GM20431 (cell line): ENCODE data around the gene NEXN.

Experiments
- in situ Hi-C: fragments of 300-500 bp; cut with MseI, MboI; formaldehyde crosslinking; loops from one replicate; pipeline ENCODE4 v1.15.0; 2020; ENCODE audit warnings: low sequenced_read_pairs; ENCODE audit not compliant: unreplicated experiment

The NEXN gene

DNA sequence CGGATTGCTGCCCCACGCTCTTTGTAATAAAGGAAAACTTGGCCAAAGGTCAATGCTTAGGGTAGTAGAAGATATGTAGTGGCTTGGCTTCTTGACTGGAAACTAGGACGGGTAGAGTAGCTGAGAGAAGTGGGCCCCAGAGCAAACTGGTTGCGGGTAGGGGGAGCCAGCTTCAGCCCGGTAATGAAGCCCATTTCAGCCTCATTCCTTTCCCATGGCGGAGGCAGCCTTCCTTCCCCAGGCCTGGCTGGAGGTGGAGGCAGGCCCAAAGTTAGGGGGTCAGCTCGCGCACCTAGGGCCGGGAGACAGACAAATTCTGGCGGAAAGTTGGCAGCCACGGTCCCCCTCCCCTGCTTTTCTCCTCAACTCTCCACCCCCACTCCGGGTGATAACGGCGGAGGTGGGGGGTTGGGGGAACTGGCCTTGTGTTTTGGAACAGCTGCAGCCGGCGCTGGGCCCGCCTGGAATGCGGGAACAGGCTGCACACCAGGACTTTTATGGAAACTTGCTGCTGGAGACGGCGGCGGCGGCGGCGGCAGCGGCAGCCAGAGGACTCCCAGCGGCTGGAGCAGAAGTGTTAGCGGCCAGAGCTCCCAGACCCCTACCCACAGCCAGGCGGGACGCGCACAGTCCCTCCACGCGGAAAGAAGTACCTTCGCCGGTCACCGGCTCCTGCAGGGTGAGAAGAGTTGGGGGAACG is at the start of gene NEXN:
Gene NEXN, plus strand, starts transcription at position 544 of the 700 bp plus-strand sequence. CDS start 27,483 bp downstream, outside the sequence.
- in situ Hi-C loops, result no loop called here

DNA sequence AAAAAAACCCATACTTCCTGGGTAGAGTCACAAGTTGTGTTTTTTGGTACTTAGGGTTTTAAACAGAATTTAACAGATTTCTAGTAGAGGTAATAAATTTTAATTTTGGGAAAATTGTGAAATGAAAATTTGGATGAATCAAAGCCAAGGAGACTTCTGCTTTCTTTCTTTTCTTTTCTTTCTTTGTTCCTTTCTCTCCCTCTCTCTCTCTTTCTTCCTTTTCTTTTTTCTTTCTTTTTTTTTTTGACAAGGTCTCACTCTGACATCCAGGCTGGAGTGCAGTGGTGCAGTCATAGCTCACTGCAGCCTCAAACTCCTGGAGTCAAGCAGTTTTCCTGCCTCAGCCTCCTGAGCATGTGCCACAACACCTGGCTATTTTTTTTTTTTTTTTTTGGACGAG is 46.9 kb upstream of the NEXN start:
- in situ Hi-C loops, result no loop called here

DNA sequence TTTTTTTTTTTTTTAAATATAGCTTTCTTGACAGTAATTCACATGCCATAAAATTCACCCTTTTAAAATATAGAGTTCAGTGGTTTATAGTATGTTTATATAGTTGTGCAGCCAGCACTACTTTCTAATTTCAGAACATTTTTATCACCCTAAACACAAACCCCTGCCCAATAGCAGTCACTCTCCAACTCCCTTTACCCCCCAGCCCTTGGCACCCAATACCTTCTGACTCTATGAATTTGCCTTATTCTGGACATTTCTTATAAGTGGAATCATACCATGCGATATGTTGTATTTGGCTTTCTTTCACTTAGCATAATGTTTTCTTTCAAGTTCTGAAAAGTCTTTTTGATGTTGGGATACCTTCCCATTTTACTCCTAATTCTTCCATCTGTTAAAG is 42.5 kb upstream of the NEXN start:
- in situ Hi-C loops, result no loop called here

DNA sequence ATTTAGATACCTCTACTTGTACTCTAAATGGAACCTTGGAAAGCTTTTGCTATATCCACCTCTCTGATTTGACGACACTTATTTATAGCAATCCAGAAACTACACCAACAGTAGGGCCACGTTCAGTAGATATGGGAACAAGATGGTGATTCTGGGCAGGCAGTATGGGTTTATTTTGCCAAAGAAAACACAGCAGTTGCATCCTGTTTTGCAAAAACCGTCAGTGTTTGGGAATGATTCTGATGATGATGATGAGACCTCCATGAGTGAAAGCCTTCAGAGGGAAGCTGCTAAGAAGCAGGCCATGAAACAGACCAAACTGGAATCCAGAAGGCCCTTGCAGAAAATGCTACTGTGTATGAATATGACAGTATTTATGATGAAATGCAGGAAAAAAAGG is 41.5 kb upstream of the NEXN start:
- in situ Hi-C loops, result no loop called here

DNA sequence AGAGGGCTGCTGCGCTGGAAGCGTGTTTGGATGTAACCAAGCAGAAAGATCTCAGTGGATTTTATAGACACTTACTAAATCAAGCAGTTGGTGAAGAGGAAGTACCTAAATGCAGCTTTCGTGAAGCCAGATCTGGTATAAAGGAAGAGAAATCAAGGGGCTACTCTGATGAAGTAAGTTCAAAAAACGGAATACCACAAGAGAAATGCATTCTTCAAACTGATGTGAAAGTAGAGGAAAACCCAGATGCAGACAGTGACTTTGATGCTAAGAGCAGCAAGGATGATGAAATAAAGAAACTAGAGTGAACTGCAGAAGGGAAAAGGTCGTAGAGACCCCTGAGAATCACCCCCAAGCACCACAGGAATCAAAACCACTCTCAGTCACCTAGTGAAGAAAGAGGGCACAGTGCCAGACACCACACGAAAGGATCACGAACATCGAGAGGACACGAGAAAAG is 40.8 kb upstream of the NEXN start:
- in situ Hi-C loops, result no loop called here

DNA sequence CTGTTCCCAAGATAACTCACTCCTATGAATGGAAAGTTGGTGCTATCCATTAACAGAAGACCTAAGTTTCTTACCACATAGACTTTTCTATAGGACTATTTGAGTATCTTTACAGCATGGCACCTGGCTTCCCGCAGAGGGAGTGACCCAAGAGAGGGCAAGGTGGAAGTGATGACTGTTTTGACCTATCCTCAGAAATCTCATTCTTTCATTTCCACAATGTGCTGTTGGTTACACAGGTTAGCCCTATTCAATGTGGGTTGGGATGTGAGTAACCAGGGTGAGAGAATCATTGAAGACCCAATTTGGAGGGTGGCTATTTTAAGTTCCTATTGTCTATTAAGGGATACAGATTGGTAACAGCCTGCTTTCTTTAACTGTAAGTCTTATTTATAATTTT is 38.3 kb upstream of the NEXN start:
- in situ Hi-C loops, result no loop called here

DNA sequence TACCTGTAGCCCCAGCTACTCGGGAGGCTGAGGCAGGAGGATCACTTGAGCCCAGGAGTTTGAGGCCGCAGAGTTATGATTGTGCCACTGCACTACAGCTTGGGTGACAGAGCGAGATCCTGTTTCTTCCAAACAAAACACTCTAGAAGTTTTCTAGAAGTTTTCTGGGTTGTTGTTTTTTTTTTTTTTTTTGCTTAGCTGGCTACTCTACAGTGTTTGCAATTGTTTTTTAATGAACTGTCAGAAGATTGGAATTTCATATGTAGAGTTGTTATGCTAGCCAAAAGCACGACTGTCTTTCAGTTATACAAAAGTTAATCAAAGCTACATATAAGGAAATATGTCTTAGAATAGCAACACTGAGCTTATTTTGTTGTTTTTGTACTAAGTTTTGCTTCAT is 30.9 kb upstream of the NEXN start:
- in situ Hi-C loops, result no loop called here

DNA sequence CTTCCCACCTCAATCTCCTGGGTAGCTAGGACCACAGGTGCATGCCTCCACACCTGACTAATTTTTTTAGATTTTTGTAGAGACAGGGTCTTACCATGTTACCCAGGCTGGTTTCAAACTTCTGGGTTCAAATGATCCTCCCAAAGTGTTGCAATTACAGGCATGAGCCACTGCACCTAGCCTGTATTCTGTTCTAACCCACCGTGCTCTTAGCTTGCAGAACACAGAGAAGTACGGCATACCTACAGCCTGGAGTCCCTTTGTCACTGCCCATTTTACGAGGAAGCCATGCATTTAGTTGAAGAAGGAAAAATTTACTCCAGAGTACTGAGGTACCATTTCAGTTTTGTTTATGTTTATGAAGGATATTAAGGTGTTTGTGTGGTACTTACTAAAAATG is 29.7 kb upstream of the NEXN start:
- in situ Hi-C loops, result no loop called here

DNA sequence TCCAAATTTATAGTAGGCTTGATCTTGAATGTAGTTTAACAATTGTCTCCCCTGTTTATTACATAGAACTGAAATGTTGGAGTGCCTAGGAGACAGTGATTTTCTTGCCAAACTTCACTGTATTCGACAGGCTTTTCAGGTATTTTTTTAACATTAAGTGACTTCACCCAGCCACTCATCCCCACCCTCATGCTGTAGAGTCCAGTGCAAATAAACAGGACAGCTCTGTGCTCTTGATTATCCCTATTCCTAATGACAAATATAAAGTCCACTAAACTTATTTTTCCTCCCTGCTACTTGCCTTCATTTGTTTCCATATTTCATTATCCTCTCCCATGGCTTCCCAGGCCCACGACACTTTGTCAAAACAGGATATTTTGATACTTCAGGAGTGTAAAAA is 29.2 kb upstream of the NEXN start:
- in situ Hi-C loops, result no loop called here

DNA sequence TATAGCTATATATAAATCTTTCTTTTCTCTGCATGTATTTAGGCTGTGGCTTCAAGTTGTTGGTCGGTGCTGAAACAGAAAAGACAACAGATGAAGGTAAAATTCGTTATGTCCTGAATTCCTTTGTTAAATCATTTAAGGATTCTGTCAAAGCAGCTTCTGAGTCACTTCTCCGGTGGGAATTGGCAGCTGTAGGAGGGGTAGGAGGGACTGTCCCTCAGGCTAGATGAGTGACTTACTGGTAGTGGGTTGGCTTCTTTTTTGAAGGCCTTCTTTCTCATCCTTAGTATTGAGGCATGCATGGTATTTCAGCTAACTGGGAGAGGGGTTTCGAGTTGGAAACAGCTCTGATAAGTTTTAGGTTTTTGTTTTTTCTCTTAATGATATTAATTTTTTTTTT is 22.1 kb upstream of the NEXN start:
- in situ Hi-C loops, result no loop called here

DNA sequence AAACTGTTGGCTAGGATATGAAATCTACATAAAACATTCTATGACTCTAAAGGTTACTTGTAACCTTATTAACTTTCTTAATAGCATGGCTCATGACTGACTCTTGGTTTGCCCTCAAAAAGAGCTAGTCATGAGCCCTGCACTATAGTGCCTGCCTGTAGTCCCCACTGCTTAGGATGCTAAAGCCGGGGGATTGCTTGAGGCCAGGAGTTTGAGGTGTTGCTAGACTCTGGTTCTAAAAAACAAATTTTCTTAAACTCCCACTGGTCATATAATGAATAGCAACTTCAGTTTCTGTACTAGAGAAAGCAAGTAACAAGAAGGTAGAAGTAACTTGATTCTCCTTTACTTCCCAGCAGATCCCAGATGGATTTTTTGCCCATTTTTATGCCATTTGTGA is 15.8 kb upstream of the NEXN start:
- in situ Hi-C loops, result no loop called here

DNA sequence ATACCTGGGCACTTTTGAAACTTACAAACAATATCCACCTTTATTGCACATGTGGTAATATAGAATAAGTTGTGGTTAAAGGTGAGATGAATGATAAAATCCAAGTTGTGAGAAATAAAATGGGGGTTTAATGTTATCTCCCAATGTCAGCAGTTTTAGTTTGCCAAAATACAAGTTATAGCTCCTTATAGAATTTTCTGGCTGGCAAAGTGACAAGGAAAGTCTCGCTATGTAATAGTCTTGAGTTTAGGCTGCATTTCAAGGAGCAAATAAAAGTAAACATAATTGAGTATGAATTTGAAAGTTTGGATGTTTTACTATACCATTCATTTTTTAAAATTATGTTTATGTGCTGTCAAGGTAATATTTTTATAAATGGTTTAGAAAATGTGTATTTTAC is 15.0 kb upstream of the NEXN start:
- in situ Hi-C loops, result no loop called here

DNA sequence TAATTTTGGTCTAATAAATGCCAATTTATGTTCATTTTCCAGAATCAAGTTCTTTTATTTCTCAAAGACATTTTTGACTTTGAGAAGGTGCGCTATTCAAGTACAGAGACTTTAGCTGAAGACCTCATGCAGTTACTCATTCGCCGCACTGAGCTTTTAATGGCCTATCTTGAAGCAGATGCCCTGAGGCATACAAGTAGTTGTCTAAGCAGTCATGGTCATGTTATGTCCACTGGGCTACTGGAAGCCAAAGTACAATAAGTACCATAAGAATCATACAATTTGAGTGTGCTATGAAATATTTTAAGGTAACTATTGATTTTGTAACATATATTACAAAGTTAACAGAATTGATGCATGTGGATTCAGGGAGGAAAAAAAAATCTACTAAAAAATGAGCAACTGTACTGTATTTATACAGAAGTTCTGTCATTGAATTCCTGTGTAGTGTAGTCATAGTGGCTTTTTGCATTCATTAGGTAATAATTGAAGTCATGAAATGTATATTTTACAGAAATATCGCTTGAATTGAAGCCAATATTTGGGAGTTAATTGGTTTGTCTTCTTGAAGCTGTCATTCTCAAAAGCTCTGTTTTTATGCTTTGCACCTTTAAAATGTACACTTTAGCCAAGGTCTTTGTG is 13.5 kb upstream of the NEXN start:
- in situ Hi-C loops, result no loop called here

DNA sequence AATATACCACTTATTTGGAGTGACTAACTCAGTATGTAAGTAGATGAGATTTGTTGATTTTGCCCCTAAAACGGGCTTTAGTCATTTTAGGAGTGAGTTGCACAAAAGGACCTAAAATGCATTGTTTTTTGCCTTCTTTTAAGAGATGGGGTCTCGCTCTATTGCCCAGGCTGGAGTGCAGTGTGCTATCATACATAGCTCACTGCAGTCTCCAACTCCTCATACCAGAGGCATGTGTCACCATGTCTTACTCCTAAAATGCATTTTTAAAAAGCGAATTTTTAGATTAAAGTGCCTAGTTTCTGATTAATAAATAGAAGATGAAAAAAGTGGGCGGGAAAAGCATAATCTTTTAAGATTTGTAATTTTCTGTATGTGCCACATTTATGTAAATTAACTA is 11.5 kb upstream of the NEXN start:
- in situ Hi-C loops, result no loop called here

DNA sequence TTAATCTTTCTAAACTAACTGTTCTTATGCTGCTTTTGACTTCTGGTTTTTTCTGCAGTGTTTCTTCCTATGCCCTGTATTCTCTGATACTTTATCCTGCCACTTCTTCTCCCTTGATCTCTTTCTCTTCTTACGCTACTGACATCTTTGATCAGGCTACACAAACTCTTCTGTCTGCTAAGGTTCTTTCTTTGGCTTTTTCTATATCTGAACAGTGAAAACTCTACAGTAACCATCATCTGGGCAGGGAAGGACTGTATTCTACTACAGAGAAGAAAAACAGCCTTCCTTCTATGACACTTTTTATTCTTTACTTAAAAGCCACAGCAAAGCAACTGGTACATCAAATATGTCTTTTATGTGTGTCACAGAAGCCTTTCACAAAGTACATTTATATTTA is 7.4 kb upstream of the NEXN start:
- in situ Hi-C loops, result no loop called here

DNA sequence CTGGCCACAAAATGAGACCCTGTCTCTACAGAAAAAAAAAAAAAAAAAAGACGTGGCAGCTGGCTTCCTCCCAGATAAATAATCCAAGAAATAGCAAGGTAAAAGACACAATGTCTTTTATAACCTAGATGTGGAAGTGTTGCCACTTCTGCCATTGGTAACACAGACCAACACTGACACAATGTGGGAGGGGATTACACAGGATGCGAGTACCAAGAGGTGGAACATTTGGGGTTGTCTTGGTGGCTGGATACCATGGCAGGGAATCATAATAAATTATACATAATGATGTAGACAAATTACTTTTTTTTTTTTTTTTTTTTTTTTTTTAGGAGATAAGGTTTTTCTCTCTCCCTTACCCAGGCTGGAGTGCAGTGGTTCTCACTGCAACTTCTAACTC is 6.0 kb upstream of the NEXN start:
- in situ Hi-C loops, result no loop called here

DNA sequence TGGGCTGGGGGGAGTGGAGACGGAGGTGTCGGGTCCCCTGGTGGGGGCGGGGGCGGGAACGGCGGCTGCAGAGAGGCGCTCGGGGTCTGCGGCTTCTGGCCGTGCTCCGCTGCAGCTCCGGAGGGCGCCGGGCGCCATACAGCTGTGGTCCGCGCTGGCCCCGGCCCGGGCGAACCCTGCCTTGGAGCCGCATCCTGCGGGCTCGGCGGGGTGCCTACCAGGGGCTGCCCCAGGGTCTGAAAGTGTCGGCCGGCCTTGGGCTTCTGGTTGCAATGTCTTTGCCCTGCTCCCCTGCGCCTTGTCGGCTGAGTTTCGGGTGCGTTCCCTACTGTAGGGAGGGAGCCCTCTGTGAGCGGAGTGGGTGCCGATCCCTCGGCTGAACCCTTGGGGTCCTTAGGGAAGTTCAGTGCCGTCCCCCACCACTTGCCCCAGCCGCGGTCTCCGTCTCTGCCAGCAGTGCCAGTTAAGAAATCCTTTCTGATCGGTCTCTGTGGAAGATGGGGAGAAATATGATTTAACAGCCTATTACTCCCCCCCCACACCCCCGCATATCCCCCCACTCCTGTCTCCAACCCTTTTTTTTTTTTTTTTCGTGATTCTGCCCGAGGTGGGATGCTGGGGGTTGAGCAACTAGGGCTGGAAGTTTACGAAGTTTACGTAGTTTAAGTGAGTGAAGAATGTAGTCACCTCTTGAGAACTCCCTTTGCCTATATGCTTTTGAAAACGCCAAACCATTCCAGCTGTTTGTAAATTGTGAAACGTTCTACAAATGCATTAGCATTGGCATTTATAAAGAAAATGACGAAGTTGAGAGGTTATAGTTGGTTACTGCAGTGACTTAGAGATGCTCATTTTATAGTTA is 588 bp downstream of the NEXN start:
- in situ Hi-C loops, result no loop called here

DNA sequence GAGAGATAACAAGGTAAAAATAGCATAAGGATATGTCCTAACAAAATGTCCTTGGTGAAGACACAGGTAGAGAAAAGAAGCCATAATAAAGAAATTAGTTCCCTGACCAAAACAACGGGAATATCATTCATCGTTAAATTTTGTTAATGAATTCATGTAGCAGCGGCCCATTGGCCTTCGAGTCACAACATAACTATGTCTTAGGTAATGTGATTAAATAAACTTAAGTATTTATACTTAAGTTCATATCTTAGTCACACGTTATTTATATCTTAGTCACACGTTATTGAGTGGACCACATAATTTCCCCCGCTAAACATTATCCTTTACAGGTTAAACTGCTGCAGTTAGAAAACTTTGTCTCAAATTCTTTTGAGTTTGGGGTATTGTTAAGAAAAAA is 1.2 kb downstream of the NEXN start:
- in situ Hi-C loops, result no loop called here

DNA sequence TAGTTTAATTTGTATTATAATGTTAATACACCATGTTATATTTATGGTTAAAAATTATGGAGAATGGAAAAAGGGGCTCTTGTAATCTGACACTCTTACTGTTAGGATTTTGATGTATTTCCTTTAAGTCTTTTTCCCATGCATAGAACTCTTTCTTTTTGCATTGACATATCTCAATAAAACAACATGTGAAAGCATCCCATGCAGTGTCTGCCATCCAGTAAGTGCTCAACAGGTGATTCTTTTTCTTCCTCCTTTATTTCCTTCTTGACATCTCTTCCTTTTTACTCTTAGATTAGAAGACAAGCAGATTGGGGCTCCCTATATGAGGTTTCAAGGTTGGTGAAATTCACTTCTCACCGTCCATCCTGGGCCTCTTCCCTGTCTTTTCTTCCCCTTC is 2.8 kb downstream of the NEXN start:
- in situ Hi-C loops, result no loop called here

DNA sequence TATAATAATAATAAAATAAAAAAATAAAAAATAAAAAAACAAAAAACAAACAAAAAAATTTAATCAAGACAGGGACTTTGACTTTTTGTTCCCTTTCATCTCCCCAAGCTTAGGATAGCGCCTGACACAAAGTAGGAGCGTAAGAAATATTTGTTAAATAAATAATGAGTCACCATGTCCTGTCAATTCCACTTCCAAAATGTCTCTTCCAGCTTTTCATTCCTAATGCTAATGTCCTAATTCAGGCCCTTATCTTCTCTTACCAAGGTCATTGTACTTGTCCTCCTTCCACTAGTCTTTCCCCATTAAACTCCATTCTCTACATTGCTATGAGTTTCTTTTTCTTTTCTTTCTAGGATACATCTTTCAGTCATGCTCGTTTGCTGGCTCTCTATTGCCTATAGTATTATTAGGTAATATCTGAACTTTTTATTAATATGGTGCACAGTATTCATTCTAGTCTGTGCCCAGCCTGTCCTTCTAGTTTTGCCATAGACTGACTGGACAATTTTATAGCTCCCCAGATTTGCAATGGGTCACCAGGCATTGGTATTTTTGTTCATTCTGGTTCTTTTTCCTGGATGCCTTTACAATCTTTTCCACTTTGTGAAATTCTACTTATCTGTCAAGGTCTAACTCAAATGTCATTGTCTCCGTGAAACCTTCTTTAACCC is 11.4 kb downstream of the NEXN start:
- in situ Hi-C loops, result no loop called here
